ENCODE measurements around the gene MUC6.

Gene MUC6

GRCh38 chr11:1051356-1052132 lies 15.0 kb upstream of the MUC6 start:
- DNase-seq: no peak

- DNase-seq: peak; percentile 52 to 81 (median 66)
Measured at GRCh38 chr11:1050581-1051355, 14.2 kb upstream of the MUC6 start.

GRCh38 chr11:1049911-1050580 lies 13.5 kb upstream of the MUC6 start:
- DNase-seq: no peak

GRCh38 chr11:1049431-1049891 lies 12.9 kb upstream of the MUC6 start:
- peak; percentile 67 to 80 (median 69) for DNase-seq

- no peak for DNase-seq
Measured at GRCh38 chr11:1049071-1049405, 12.5 kb upstream of the MUC6 start.

- DNase-seq: no peak
Measured at GRCh38 chr11:1048375-1049070, 12.0 kb upstream of the MUC6 start.

GRCh38 chr11:1047595-1048156 lies 11.2 kb upstream of the MUC6 start:
- DNase-seq: no peak

- DNase-seq: no peak
Measured at GRCh38 chr11:1044160-1044559, 7.6 kb upstream of the MUC6 start.

- DNase-seq: no peak
Measured at GRCh38 chr11:1043563-1044096, 7.1 kb upstream of the MUC6 start.

GRCh38 chr11:1042626-1043562 lies 6.4 kb upstream of the MUC6 start:
- DNase-seq: no peak

GRCh38 chr11:1041936-1042608 lies 5.6 kb upstream of the MUC6 start:
- no peak for DNase-seq

- no peak for DNase-seq
Measured at GRCh38 chr11:1041471-1041870, 5.0 kb upstream of the MUC6 start.

- DNase-seq: no peak
Measured at GRCh38 chr11:1041149-1041467, 4.6 kb upstream of the MUC6 start.

- DNase-seq: no peak
Measured at GRCh38 chr11:1040428-1041148, 4.1 kb upstream of the MUC6 start.

- no peak for DNase-seq
Measured at GRCh38 chr11:1039481-1040427, 3.2 kb upstream of the MUC6 start.

GRCh38 chr11:1038921-1039320 lies 2.4 kb upstream of the MUC6 start:
- DNase-seq: no peak

GRCh38 chr11:1038361-1038760 lies 1.8 kb upstream of the MUC6 start:
- no peak for DNase-seq

GRCh38 chr11:1037506-1038055 lies 1.1 kb upstream of the MUC6 start:
- no peak for DNase-seq

- no peak for DNase-seq
Measured at GRCh38 chr11:1036931-1037330, 413 bp upstream of the MUC6 start.

Data from suppressor macrophage treated with lipopolysaccharide for 1 hour (primary cell).